ENCODE data around the gene ZNF221.

DNA sequence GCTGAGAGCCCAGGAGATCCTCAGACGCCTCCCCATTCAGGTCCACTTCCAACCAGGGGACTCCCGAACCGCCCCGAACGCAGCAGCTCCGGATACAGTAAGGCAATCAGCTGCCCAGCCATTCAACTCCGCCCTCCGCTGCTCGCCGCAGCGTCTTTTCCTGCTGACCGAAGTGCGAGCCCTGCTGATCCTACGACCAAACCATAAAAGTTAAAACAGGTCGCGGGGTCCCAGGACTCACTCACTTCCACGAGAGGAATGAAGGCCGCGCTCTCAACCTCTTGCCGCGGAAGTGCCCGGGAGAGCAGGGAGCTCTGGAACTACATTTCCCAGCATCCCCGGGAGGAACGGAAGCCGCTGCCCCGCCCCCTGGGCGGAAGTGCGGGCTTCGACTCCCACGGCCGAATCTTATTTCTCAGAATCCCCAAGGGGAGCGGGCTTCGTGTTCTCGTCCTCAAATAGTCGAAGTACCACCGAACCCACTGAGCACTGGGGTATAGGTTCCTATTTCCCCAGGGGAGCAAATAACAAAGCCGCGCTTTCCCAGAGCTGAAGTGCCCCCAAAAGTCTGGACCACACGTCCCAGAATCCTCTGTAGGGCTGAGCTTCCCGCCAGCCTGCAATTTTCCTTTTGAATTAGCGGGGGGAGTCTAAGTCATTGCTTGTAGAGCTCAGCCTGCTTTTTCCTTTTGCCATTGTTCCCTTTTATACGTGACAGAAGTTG lies 15.9 kb upstream of the ZNF221 start, which contains the start of gene ZNF45:
- TF ChIP-seq, protein P1, sequence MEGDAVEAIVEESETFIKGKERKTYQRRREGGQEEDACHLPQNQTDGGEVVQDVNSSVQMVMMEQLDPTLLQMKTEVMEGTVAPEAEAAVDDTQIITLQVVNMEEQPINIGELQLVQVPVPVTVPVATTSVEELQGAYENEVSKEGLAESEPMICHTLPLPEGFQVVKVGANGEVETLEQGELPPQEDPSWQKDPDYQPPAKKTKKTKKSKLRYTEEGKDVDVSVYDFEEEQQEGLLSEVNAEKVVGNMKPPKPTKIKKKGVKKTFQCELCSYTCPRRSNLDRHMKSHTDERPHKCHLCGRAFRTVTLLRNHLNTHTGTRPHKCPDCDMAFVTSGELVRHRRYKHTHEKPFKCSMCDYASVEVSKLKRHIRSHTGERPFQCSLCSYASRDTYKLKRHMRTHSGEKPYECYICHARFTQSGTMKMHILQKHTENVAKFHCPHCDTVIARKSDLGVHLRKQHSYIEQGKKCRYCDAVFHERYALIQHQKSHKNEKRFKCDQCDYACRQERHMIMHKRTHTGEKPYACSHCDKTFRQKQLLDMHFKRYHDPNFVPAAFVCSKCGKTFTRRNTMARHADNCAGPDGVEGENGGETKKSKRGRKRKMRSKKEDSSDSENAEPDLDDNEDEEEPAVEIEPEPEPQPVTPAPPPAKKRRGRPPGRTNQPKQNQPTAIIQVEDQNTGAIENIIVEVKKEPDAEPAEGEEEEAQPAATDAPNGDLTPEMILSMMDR (IDR thresholded peaks at IDR 0.05) = no peak
- TF ChIP-seq POLR2A (IDR thresholded peaks at IDR 0.05) (no peak), EP300 (IDR thresholded peaks at IDR 0.05) (no peak)
